GM23338 (cell line): ENCODE results near the gene TMPRSS13. TPM values are rescaled to one million over a fixed set of nuclear protein-coding genes. Genes with fewer than 3 reads are reported as not detected.

Experiments
- ATAC-seq: fragments of 200-7000 bp; cut with Tn5 transposase; 3 replicates; pipeline ENCODE4 v1.9.1; 2020
- DNase-seq: peaks from one replicate; pipeline ENCODE4 v3.0.0-alpha.2; 2015; ENCODE audit warnings: low spot score
- H2AFZ ChIP-seq: fragments of 200-600 bp; sonication (generic); 2 replicates; pipeline ENCODE4 v1.8.0; 2016; ENCODE audit warnings: antibody characterized with exemption, mild to moderate bottlenecking, moderate library complexity
- H3F3A ChIP-seq: fragments of 200-600 bp; sonication (generic); replicated peaks from 2 replicates; pipeline ENCODE4 v1.8.0; 2017; ENCODE audit warnings: antibody characterized with exemption, mixed run types, low read depth
- H3K27ac ChIP-seq: fragments of 200-600 bp; sonication (generic); 2 replicates; pipeline ENCODE4 v1.6.1; 2016; ENCODE audit warnings: low read depth
- H3K27me3 ChIP-seq: fragments of 200-600 bp; sonication (generic); 2 replicates; pipeline ENCODE4 v1.8.0; 2016; ENCODE audit warnings: mild to moderate bottlenecking, mixed run types, moderate library complexity; ENCODE audit not compliant: insufficient read depth
- H3K36me3 ChIP-seq: fragments of 200-600 bp; sonication (generic); 2 replicates; pipeline ENCODE4 v1.8.0; 2016; ENCODE audit warnings: mild to moderate bottlenecking; ENCODE audit not compliant: insufficient read depth
- H3K4me1 ChIP-seq: fragments of 200-600 bp; sonication (generic); 2 replicates; pipeline ENCODE4 v1.8.0; 2016; ENCODE audit warnings: mild to moderate bottlenecking, moderate library complexity; ENCODE audit not compliant: insufficient read depth
- H3K4me2 ChIP-seq: fragments of 200-600 bp; sonication (generic); 2 replicates; pipeline ENCODE4 v1.7.1; 2017; ENCODE audit warnings: mixed run types
- H3K4me3 ChIP-seq: fragments of 200-600 bp; sonication (generic); 2 replicates; pipeline ENCODE4 v1.6.1; 2016; ENCODE audit warnings: mixed run types
- H3K79me2 ChIP-seq: fragments of 200-600 bp; sonication (generic); replicated peaks from 2 replicates; pipeline ENCODE4 v1.8.0; 2017; ENCODE audit warnings: mild to moderate bottlenecking; ENCODE audit not compliant: insufficient read depth
- H3K9me2 ChIP-seq: fragments of 200-600 bp; sonication (generic); 2 replicates; pipeline ENCODE4 v1.8.0; 2017; ENCODE audit not compliant: insufficient read depth
- H4K20me1 ChIP-seq: fragments of 200-600 bp; sonication (generic); replicated peaks from 2 replicates; pipeline ENCODE4 v1.8.0; 2017; ENCODE audit warnings: mild to moderate bottlenecking; ENCODE audit not compliant: insufficient read depth
- H3K27ac Mint-ChIP-seq: 2 replicates; pipeline ENCODE4 v1.8.0; 2020; ENCODE audit warnings: inconsistent platforms, mild to moderate bottlenecking, moderate library complexity, mixed read lengths
- H3K27me3 Mint-ChIP-seq: 3 replicates; pipeline ENCODE4 v1.8.0; 2022; ENCODE audit warnings: low read depth, mild to moderate bottlenecking, moderate library complexity, mixed read lengths, inconsistent platforms; ENCODE audit not compliant: insufficient read depth, poor library complexity
- H3K36me3 Mint-ChIP-seq: 3 replicates; pipeline ENCODE4 v1.8.0; 2021; ENCODE audit warnings: low read depth, mild to moderate bottlenecking, inconsistent platforms, moderate library complexity, mixed read lengths
- H3K4me1 Mint-ChIP-seq: 3 replicates; pipeline ENCODE4 v1.8.0; 2020; ENCODE audit warnings: mild to moderate bottlenecking, inconsistent platforms, mixed read lengths
- H3K4me3 Mint-ChIP-seq: 3 replicates; pipeline ENCODE4 v1.8.0; 2021; ENCODE audit warnings: moderate library complexity, mild to moderate bottlenecking, inconsistent platforms, mixed read lengths
- H3K9me3 Mint-ChIP-seq: 3 replicates; pipeline ENCODE4 v1.8.0; 2020; ENCODE audit warnings: moderate library complexity, mild to moderate bottlenecking, inconsistent platforms, mixed read lengths
- CREB1 ChIP-seq: fragments of 250-450 bp; sonication (Bioruptor Pico); IDR thresholded peaks from 2 replicates; pipeline ENCODE4 v1.5.0; 2020; ENCODE audit warnings: low read depth, mild to moderate bottlenecking, moderate library complexity
- CTCF ChIP-seq, 2 experiments: fragments of 200-600 bp in 1 of 2; sonication (generic) in 1 of 2; conservative IDR thresholded peaks; 2 replicates each; pipeline versions ENCODE4 v1.5.1 to v1.6.1; 2016 to 2017; ENCODE audit warnings: antibody characterized with exemption in 2 of 2, low read depth in 2 of 2, mild to moderate bottlenecking in 2 of 2, moderate library complexity in 1 of 2
- ETS1 ChIP-seq: IDR thresholded peaks from 2 replicates; pipeline ENCODE4 v1.6.1; 2016; ENCODE audit warnings: antibody characterized with exemption
- EZH2 ChIP-seq: fragments of 200-600 bp; sonication (generic); IDR thresholded peaks from one replicate; pipeline ENCODE4 v1.8.0; 2017; ENCODE audit warnings: antibody characterized with exemption, mild to moderate bottlenecking, low read depth; ENCODE audit not compliant: unreplicated experiment
- EZH2phosphoT487 ChIP-seq: fragments of 200-600 bp; sonication (generic); IDR thresholded peaks from one replicate; pipeline ENCODE4 v1.8.1; 2018; ENCODE audit warnings: antibody characterized with exemption; ENCODE audit not compliant: unreplicated experiment
- JUNB ChIP-seq: IDR thresholded peaks from one replicate; pipeline ENCODE4 v1.6.1; 2016; ENCODE audit warnings: antibody characterized with exemption; ENCODE audit not compliant: unreplicated experiment
- NANOG ChIP-seq: IDR thresholded peaks from 2 replicates; pipeline ENCODE4 v1.6.1; 2016; ENCODE audit warnings: antibody characterized with exemption, borderline replicate concordance
- POLR2AphosphoS5 ChIP-seq: IDR thresholded peaks from 2 replicates; pipeline ENCODE4 v1.6.1; 2016; ENCODE audit warnings: antibody characterized with exemption, low read depth
- REST ChIP-seq: IDR thresholded peaks from one replicate; pipeline ENCODE4 v1.6.1; 2018; ENCODE audit warnings: antibody characterized with exemption; ENCODE audit not compliant: unreplicated experiment
- STAT1 ChIP-seq: IDR thresholded peaks from one replicate; pipeline ENCODE4 v1.6.1; 2016; ENCODE audit warnings: antibody characterized with exemption; ENCODE audit not compliant: unreplicated experiment
- ZNF114 ChIP-seq: fragments of 250-450 bp; sonication (Bioruptor Pico); IDR thresholded peaks from 2 replicates; pipeline ENCODE4 v1.5.0; 2020; ENCODE audit warnings: mild to moderate bottlenecking, moderate library complexity
- ZNF331 ChIP-seq: fragments of 250-450 bp; sonication (Bioruptor Pico); IDR thresholded peaks from 2 replicates; pipeline ENCODE4 v1.5.0; 2020; ENCODE audit warnings: low read depth, mild to moderate bottlenecking, moderate library complexity
- ZNF462 ChIP-seq: fragments of 250-450 bp; sonication (Bioruptor Pico); IDR thresholded peaks from 2 replicates; pipeline ENCODE4 v1.5.0; 2020; ENCODE audit warnings: mild to moderate bottlenecking, moderate library complexity
- polyA plus RNA-seq: library from polyadenylated mRNA; unstranded; fragments of >200 nt; fragmentation: Nextera tagmentation; extraction: Ambion mirVana; gene quantifications from 2 replicates; pipeline ENCODE4 v1.2.1, GENCODE V29; 2016
- total RNA-seq: library from RNA; depleted of rRNA; stranded (reverse); fragments of >200 nt; shearing (Covaris generic); gene quantifications from 2 replicates; pipeline ENCODE4 v1.2.3, GENCODE V29; 2014

TMPRSS13 gene
- total and polyA plus RNA-seq, 2 experiments from 2014 or later, result 0.31 TPM; not detected in 1

- H3K9me3 Mint-ChIP-seq, result no peaks in the 10 kb centered on the region
- H3K36me3 ChIP-seq, result no peaks in the 10 kb centered on the region
- no peak overlapping the region for H3K27ac ChIP-seq
- no peak for DNase-seq
- H3K4me3 Mint-ChIP-seq, result peak overlapping the region; percentile 97
- peak overlapping the region; percentile 91 for H3K4me3 ChIP-seq
- H3K4me1 Mint-ChIP-seq, result peaks cover 48% of the 10 kb centered on the region
- H3K27me3 ChIP-seq, result peaks cover 40% of the 10 kb centered on the region
- H3K4me2 ChIP-seq, result peak overlapping the region; percentile 99
- H3K4me1 ChIP-seq, result peaks cover 34% of the 10 kb centered on the region
- H2AFZ ChIP-seq, result no peak overlapping the region
- H3K36me3 Mint-ChIP-seq, result no peaks in the 10 kb centered on the region
- no peaks in the 10 kb centered on the region for H3K9me2 ChIP-seq
- ATAC-seq, result peak; percentile 2
- TF ChIP-seq JUNB, result no peak
- no peak for TF ChIP-seq CTCF (conservative IDR thresholded peaks at IDR 0.05; ENCODE audit: low read depth in 2 of 2)
- TF ChIP-seq ZNF462 (CRISPR knock-in tag), result no peak
- TF ChIP-seq POLR2AphosphoS5, result no peak
- TF ChIP-seq REST, result no peak
- TF ChIP-seq CREB1 (CRISPR knock-in tag), result no peak
- TF ChIP-seq ETS1, result no peak
- TF ChIP-seq STAT1, result no peak
- no peak for TF ChIP-seq EZH2phosphoT487
- no peak for TF ChIP-seq ZNF331 (CRISPR knock-in tag)
- TF ChIP-seq ZNF114, result no peak
- no peak for TF ChIP-seq NANOG
- TF ChIP-seq EZH2, result no peak
- H3F3A ChIP-seq, result no peaks in the 10 kb centered on the region; the same call in 1 of the 2 replicates
- H4K20me1 ChIP-seq, result peaks cover 7% of the 10 kb centered on the region; the same call in 1 of the 2 replicates
- no peak overlapping the region for H3K27ac Mint-ChIP-seq
- peaks cover 18% of the 10 kb centered on the region for H3K27me3 Mint-ChIP-seq
- peaks cover 15% of the 10 kb centered on the region; the same call in 1 of the 2 replicates for H3K79me2 ChIP-seq
Measured at GRCh38 chr11:117874910-117875381, 54.3 kb downstream of the TMPRSS13 start.
